H1 (cell line): ENCODE measurements around the gene C16orf87. TPM values are rescaled to one million over a fixed set of nuclear protein-coding genes. Genes with fewer than 3 reads are reported as not detected.

Source experiments
- CTCF ChIA-PET: fragments of 300-600 bp; sonication (Branson Sonifier 250); formaldehyde crosslinking; loops from one replicate; lab custom pipeline; 2021; ENCODE audit not compliant: partially characterized antibody; lab: Charles Lee
- POLR2A ChIA-PET: fragments of 300-600 bp; sonication (Branson Sonifier 250); formaldehyde crosslinking; loops from one replicate; lab custom pipeline; 2021; ENCODE audit warnings: inconsistent platforms; ENCODE audit not compliant: partially characterized antibody; lab: Charles Lee
- DNase-seq, 2 experiments: peaks; one replicate each; pipeline versions ENCODE4 v3.0.0 to v3.0.0-alpha.2; 2010 to 2022; ENCODE audit warnings: low spot score in 2 of 2, low read depth in 1 of 2, mixed read lengths in 1 of 2
- FAIRE-seq: peaks from 2 replicates; lab custom pipeline; 2011; peaks lifted over from hg19 to GRCh38; lab: Jason Lieb, UNC
- H2AFZ ChIP-seq: 2 replicates; pipeline ENCODE4 v1.8.1; 2012; ENCODE audit warnings: low read length, inconsistent platforms
- H2AK5ac ChIP-seq: 2 replicates; pipeline ENCODE4 v1.6.1; 2013; ENCODE audit warnings: low read depth, low read length
- H2BK120ac ChIP-seq: replicated peaks from 2 replicates; pipeline ENCODE3; 2013; ENCODE audit warnings: low read depth, low read length, inconsistent platforms
- H2BK12ac ChIP-seq: 2 replicates; pipeline ENCODE4 v1.6.1; 2013; ENCODE audit warnings: low read depth, low read length
- H2BK15ac ChIP-seq: 2 replicates; pipeline ENCODE4 v1.6.1; 2013; ENCODE audit warnings: low read length
- H2BK20ac ChIP-seq: 2 replicates; pipeline ENCODE4 v1.6.1; 2013; ENCODE audit warnings: low read length
- H2BK5ac ChIP-seq: 2 replicates; pipeline ENCODE4 v1.6.1; 2013; ENCODE audit warnings: low read depth, low read length
- H3K14ac ChIP-seq: 2 replicates; pipeline ENCODE4 v1.6.1; 2013; ENCODE audit warnings: inconsistent platforms; ENCODE audit not compliant: insufficient read length
- H3K18ac ChIP-seq: 2 replicates; pipeline ENCODE4 v1.6.1; 2013; ENCODE audit warnings: low read length; ENCODE audit errors: extremely low read depth
- H3K23ac ChIP-seq: 2 replicates; pipeline ENCODE4 v1.6.1; 2013; ENCODE audit warnings: inconsistent platforms; ENCODE audit not compliant: insufficient read length
- H3K23me2 ChIP-seq: 2 replicates; pipeline ENCODE4 v1.6.1; 2013; ENCODE audit warnings: low read depth, low read length
- H3K27ac ChIP-seq: 2 replicates; pipeline ENCODE4 v1.6.1; 2011; ENCODE audit warnings: low read depth, low read length, inconsistent platforms
- H3K27me3 ChIP-seq, 4 experiments: replicated peaks in 1 of 4; 1 replicate in 1 of 4; 2 replicates in 3 of 4; pipeline versions ENCODE4 v1.6.1 to v1.8.1; 2011 to 2013; ENCODE audit warnings: low read length in 3 of 4, mild to moderate bottlenecking in 3 of 4, inconsistent platforms in 2 of 4, mixed read lengths in 2 of 4, moderate library complexity in 1 of 4; ENCODE audit not compliant: control insufficient read depth in 3 of 4, insufficient read depth in 3 of 4; ENCODE audit errors: extremely low read depth in 1 of 4
- H3K36me3 ChIP-seq, 4 experiments: 2 replicates each; pipeline versions ENCODE4 v1.6.1 to v1.8.1; 2011 to 2013; ENCODE audit warnings: mild to moderate bottlenecking in 4 of 4, low read length in 3 of 4, moderate library complexity in 2 of 4, control low read depth in 1 of 4, inconsistent platforms in 1 of 4; ENCODE audit not compliant: insufficient read depth in 4 of 4, control insufficient read depth in 2 of 4
- H3K4ac ChIP-seq: replicated peaks from 2 replicates; pipeline ENCODE3; 2013; ENCODE audit warnings: low read length, low read depth, mixed read lengths, inconsistent platforms; ENCODE audit not compliant: insufficient read length
- H3K4me1 ChIP-seq, 4 experiments: replicated peaks in 1 of 4; 1 replicate in 1 of 4; 2 replicates in 3 of 4; pipeline versions ENCODE4 v1.6.1 to v1.8.1; 2011 to 2013; ENCODE audit warnings: low read length in 3 of 4, inconsistent platforms in 2 of 4, mixed read lengths in 1 of 4; ENCODE audit not compliant: insufficient read depth in 4 of 4, control insufficient read depth in 3 of 4
- H3K4me2 ChIP-seq, 2 experiments: 2 replicates each; pipeline versions ENCODE4 v1.6.1 to v1.8.1; 2011 to 2013; ENCODE audit warnings: low read depth in 2 of 2, low read length in 2 of 2, control low read depth in 1 of 2, inconsistent platforms in 1 of 2, mild to moderate bottlenecking in 1 of 2; ENCODE audit not compliant: insufficient read depth in 1 of 2
- H3K4me3 ChIP-seq, 4 experiments: fragments of 200-600, 300-600 bp in 1 of 4; sonication (generic), shearing (Covaris generic), sonication (Bioruptor Twin) in 1 of 4; 2 replicates each; pipeline versions ENCODE4 v1.5.1 to v1.8.1; 2011 to 2016; ENCODE audit warnings: low read length in 4 of 4, low read depth in 3 of 4, control low read depth in 2 of 4, inconsistent platforms in 2 of 4, mild to moderate bottlenecking in 2 of 4, mixed read lengths in 1 of 4, moderate library complexity in 1 of 4; ENCODE audit not compliant: insufficient read depth in 2 of 4; ENCODE audit errors: extremely low read depth in 1 of 4
- H3K56ac ChIP-seq: replicated peaks from 2 replicates; pipeline ENCODE3; 2013; ENCODE audit warnings: low read depth, mild to moderate bottlenecking, mixed read lengths, low read length, inconsistent platforms; ENCODE audit not compliant: insufficient read length
- H3K79me1 ChIP-seq: 2 replicates; pipeline ENCODE4 v1.6.1; 2013; ENCODE audit warnings: low read depth, low read length, control low read depth
- H3K79me2 ChIP-seq, 2 experiments: 2 replicates each; pipeline versions ENCODE4 v1.6.1 to v1.8.1; 2012 to 2013; ENCODE audit warnings: low read length in 2 of 2, mild to moderate bottlenecking in 2 of 2, inconsistent platforms in 1 of 2; ENCODE audit not compliant: insufficient read depth in 2 of 2, control insufficient read depth in 1 of 2
- H3K9ac ChIP-seq, 4 experiments: replicated peaks in 1 of 4; 1 replicate in 1 of 4; 2 replicates in 3 of 4; pipeline versions ENCODE4 v1.6.1 to v1.8.1; 2011 to 2013; ENCODE audit warnings: low read depth in 3 of 4, low read length in 3 of 4, control low read depth in 2 of 4, mild to moderate bottlenecking in 2 of 4, moderate library complexity in 2 of 4, inconsistent platforms in 1 of 4; ENCODE audit errors: extremely low read depth in 1 of 4
- H3K9me3 ChIP-seq, 2 experiments: 2 replicates each; pipeline versions ENCODE4 v1.6.1 to v1.8.1; 2012 to 2013; ENCODE audit warnings: mild to moderate bottlenecking in 2 of 2, moderate library complexity in 2 of 2, control low read depth in 1 of 2, inconsistent platforms in 1 of 2, low read depth in 1 of 2, low read length in 1 of 2, mixed read lengths in 1 of 2; ENCODE audit not compliant: insufficient read depth in 2 of 2
- H4K20me1 ChIP-seq, 2 experiments: replicated peaks in 1 of 2; 2 replicates each; pipeline versions ENCODE3 to v1.8.1; 2011 to 2013; ENCODE audit warnings: inconsistent platforms in 2 of 2, low read length in 2 of 2, mild to moderate bottlenecking in 1 of 2; ENCODE audit not compliant: insufficient read depth in 2 of 2, control insufficient read depth in 1 of 2
- H4K5ac ChIP-seq: 2 replicates; pipeline ENCODE4 v1.6.1; 2013; ENCODE audit warnings: low read length, low read depth, mixed read lengths, inconsistent platforms; ENCODE audit not compliant: insufficient read length
- H4K8ac ChIP-seq: 2 replicates; pipeline ENCODE4 v1.8.0; 2013; ENCODE audit warnings: mild to moderate bottlenecking, moderate library complexity, low read length, inconsistent platforms; ENCODE audit not compliant: insufficient read depth; ENCODE audit errors: extremely low read depth
- H4K91ac ChIP-seq: replicated peaks from 2 replicates; pipeline ENCODE3; 2013; ENCODE audit warnings: low read length, mixed read lengths, inconsistent platforms; ENCODE audit not compliant: insufficient read length
- EGR1 ChIP-seq: IDR thresholded peaks from 2 replicates; pipeline ENCODE4 v1.6.1; 2011; ENCODE audit warnings: low read depth, low read length, borderline replicate concordance
- EP300 ChIP-seq, 2 experiments: IDR thresholded peaks; 1 replicate in 1 of 2; 2 replicates in 1 of 2; pipeline ENCODE4 v1.6.1; 2011 to 2012; ENCODE audit warnings: low read depth in 2 of 2, low read length in 2 of 2, mild to moderate bottlenecking in 2 of 2, borderline replicate concordance in 1 of 2, inconsistent platforms in 1 of 2, moderate library complexity in 1 of 2
- HDAC2 ChIP-seq, 2 experiments: fragments of 300-600 bp in 1 of 2; sonication (generic) in 1 of 2; IDR thresholded peaks; 2 replicates each; pipeline ENCODE4 v1.6.1; 2011 to 2012; ENCODE audit warnings: low read depth in 2 of 2, low read length in 2 of 2, mild to moderate bottlenecking in 2 of 2, moderate library complexity in 2 of 2, borderline replicate concordance in 1 of 2, inconsistent platforms in 1 of 2
- JUND ChIP-seq: IDR thresholded peaks from 2 replicates; pipeline ENCODE4 v1.6.1; 2011; ENCODE audit warnings: mild to moderate bottlenecking, improper control_type of control experiment, low read length
- NANOG ChIP-seq: IDR thresholded peaks from 2 replicates; pipeline ENCODE4 v1.6.1; 2011; ENCODE audit warnings: low read length, low read depth, mild to moderate bottlenecking, inconsistent platforms; ENCODE audit not compliant: insufficient read depth, poor library complexity, severe bottlenecking
- RAD21 ChIP-seq, 2 experiments: IDR thresholded peaks in 1 of 2; conservative IDR thresholded peaks in 1 of 2; 2 replicates each; pipeline ENCODE4 v1.6.1; 2011; ENCODE audit warnings: low read depth in 2 of 2, low read length in 2 of 2, improper control_type of control experiment in 1 of 2, inconsistent platforms in 1 of 2, mild to moderate bottlenecking in 1 of 2, moderate library complexity in 1 of 2
- SP2 ChIP-seq: IDR thresholded peaks from 2 replicates; pipeline ENCODE4 v1.6.1; 2012; ENCODE audit warnings: mild to moderate bottlenecking, low read length, inconsistent platforms
- TBP ChIP-seq: IDR thresholded peaks from 2 replicates; pipeline ENCODE4 v1.6.1; 2011; ENCODE audit warnings: low read depth, low read length, improper control_type of control experiment
- TEAD4 ChIP-seq: IDR thresholded peaks from 2 replicates; pipeline ENCODE4 v1.6.1; 2012; ENCODE audit warnings: low read depth, low read length, inconsistent platforms, mixed read lengths
- YY1 ChIP-seq: IDR thresholded peaks from 2 replicates; pipeline ENCODE4 v1.6.1; 2011; ENCODE audit warnings: low read depth, mild to moderate bottlenecking, low read length
- WGBS, 2 experiments: shearing (Covaris generic) in 1 of 2; methylation state at CpG; one replicate each; pipeline versions ENCODE4 v1.1.6 to v1.1.7; 2013 to 2015; ENCODE audit warnings: low lambda C conversion rate in 2 of 2, mixed read lengths in 2 of 2, inconsistent platforms in 1 of 2, low coverage in 1 of 2, missing lambda C conversion rate in 1 of 2; ENCODE audit not compliant: insufficient replicate concordance in 2 of 2, insufficient coverage in 1 of 2, insufficient read length in 1 of 2; ENCODE audit errors: extremely low coverage in 1 of 2, missing lambda C conversion rate in 1 of 2; 5-methylcytosine and 5-hydroxymethylcytosine counted together
- polyA plus RNA-seq, 7 experiments: library from polyadenylated mRNA; depleted of rRNA in 3 of 7; stranded (reverse) in 5 of 7; unstranded in 2 of 7; fragments of >200 nt in 5 of 7; fragments of 200-250 nt in 2 of 7; gene quantifications; 1 replicate in 5 of 7; 2 replicates in 1 of 7; 4 replicates in 1 of 7; pipeline versions ENCODE4 v1.2.1 to v1.2.3, GENCODE V29; 2011 to 2013; ENCODE audit warnings: missing spikeins in 2 of 7, mixed read lengths in 2 of 7
- total RNA-seq: library from RNA; stranded (reverse); fragmentation: NEBNext Ultra II Directional; extraction: Animal tissue kit (Norgen Biotek cat#: 25700); gene quantifications from 2 replicates; pipeline ENCODE4 v1.2.1, GENCODE V29; 2021

C16orf87 gene
- total and polyA plus RNA-seq, 2 of the 8 experiments (the other 6 are each of a cell fraction or from before 2014, with no cell fraction given) = 4.8 to 21.8 TPM

DNA sequence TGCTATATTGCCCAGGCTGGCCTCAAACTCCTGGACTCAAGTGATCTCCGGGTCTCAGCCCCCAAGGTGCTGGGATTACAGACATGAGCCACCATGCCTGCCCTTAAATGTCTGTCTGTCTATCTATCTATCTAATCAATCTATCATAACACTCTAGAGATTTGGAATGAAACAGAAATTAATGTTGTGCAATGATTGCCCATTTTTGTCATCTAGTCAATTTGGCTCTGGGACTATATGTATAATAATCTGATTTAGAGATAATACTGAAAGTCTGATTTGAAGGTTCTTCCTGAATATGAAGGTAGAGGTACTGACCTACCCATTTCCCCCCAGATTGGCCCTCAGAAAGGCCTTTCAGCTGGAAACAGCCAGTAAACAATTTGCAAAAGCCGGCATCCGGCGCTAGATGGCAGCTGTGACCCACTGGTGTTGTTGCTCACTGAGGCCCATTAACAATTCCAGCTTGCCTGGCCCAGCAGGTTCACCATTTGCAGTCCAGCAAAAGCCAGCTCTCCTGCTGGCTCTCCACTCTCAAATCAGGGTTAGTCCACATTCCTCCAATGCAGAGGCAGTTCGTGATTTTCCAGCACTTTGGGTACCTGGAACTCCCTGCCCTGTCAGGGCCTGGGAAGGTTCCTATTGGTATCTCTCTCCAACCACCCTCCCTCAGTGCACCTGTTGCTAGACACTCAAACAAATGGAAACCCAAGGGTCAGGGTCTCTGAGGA is 22.9 kb upstream of the C16orf87 start:
- Histone ChIP-seq H3K27ac (no peak overlapping the region), H3K9me3 (no peaks in the 10 kb centered on the region), H3K4me3 (no peak overlapping the region), H3K56ac (no peak overlapping the region), H4K5ac (no peak overlapping the region), H3K18ac (no peak overlapping the region), H3K4me2 (peak overlapping the region in 1 of 2 experiments; percentile 30; a peak in 2 of 4 replicates), H3K27me3 (no peaks in the 10 kb centered on the region), H4K20me1 (no peaks in the 10 kb centered on the region), H2AFZ (peak overlapping the region; percentile 89; the same call in 1 of the 2 replicates), H2BK12ac (no peak overlapping the region), H3K9ac (no peak overlapping the region), H3K36me3 (no peaks in the 10 kb centered on the region), H2BK120ac (no peak overlapping the region), H4K8ac (no peak overlapping the region), H2BK15ac (0 out of 2 replicates have a peak overlapping the region, but pooled peaks have one; percentile 46), H2BK20ac (no peak overlapping the region), H3K23me2 (no peaks in the 10 kb centered on the region), H3K14ac (no peak overlapping the region), H3K23ac (no peak overlapping the region), H3K79me1 (no peaks in the 10 kb centered on the region), H4K91ac (no peak overlapping the region), H3K79me2 (no peaks in the 10 kb centered on the region; a peak in 1 of 4 replicates), H3K4ac (no peak overlapping the region), H2BK5ac (no peak overlapping the region), H3K4me1 (peaks cover 0 to 4% (median 0%) of the 10 kb centered on the region in 4 experiments; a peak in 4 of 7 replicates), H2AK5ac (no peak overlapping the region)
- ChIA-PET POLR2A (interaction anchor here (0.7 to 2.2 kb wide), 10 partner anchors 28 to 119 kb away, joined by 3 to 18 read pairs (median 6); partner anchors contain the start of gene GPT2), CTCF (interaction anchor here (0.7 to 5.2 kb wide), 31 partner anchors 9 to 1371 kb away, joined by 3 to 124 read pairs (median 6); partner anchors contain the start of gene GPT2)
- DNase-seq (peak; percentile 70 to 87), FAIRE-seq (peak; percentile 94)
- WGBS, 2 experiments = 15% methylated on average over 5 of the region's 5 CpGs; no CpG with 5 or more reads in 1 of the 2 experiments
- TF ChIP-seq NANOG = peak; percentile 45
- peak; percentile 34; the same call in 1 of the 2 replicates for TF ChIP-seq JUND
- peak; percentile 77 for TF ChIP-seq YY1
- no peak for TF ChIP-seq SP2
- 0 out of 3 replicates have a peak, but pooled peaks of 1 of the 2 experiments have one; percentile 9 for TF ChIP-seq EP300 (IDR thresholded peaks at IDR 0.05; ENCODE audit: borderline replicate concordance in 1 of 2, low read depth in 2 of 2, low read length in 2 of 2)
- no peak for TF ChIP-seq EGR1
- peak; percentile 19; the same call in 1 of the 2 replicates for TF ChIP-seq TBP
- TF ChIP-seq RAD21 (IDR thresholded peaks at IDR 0.05 in 1 of 2, conservative IDR thresholded peaks at IDR 0.05 in 1 of 2; ENCODE audit: low read depth in 2 of 2, low read length in 2 of 2) = peak; percentile 99
- TF ChIP-seq HDAC2 (IDR thresholded peaks at IDR 0.05; ENCODE audit: borderline replicate concordance in 1 of 2, low read depth in 2 of 2, low read length in 2 of 2) = peak in 1 of 2 experiments; percentile 48; a peak in 1 of 4 replicates
- TF ChIP-seq TEAD4 = peak; percentile 68; the same call in 1 of the 2 replicates
